ENCODE data around the gene AHCTF1.
A peak's percentile ranks its signal among the peaks of the same experiment; 100 is the strongest.

AHCTF1 gene

DNA sequence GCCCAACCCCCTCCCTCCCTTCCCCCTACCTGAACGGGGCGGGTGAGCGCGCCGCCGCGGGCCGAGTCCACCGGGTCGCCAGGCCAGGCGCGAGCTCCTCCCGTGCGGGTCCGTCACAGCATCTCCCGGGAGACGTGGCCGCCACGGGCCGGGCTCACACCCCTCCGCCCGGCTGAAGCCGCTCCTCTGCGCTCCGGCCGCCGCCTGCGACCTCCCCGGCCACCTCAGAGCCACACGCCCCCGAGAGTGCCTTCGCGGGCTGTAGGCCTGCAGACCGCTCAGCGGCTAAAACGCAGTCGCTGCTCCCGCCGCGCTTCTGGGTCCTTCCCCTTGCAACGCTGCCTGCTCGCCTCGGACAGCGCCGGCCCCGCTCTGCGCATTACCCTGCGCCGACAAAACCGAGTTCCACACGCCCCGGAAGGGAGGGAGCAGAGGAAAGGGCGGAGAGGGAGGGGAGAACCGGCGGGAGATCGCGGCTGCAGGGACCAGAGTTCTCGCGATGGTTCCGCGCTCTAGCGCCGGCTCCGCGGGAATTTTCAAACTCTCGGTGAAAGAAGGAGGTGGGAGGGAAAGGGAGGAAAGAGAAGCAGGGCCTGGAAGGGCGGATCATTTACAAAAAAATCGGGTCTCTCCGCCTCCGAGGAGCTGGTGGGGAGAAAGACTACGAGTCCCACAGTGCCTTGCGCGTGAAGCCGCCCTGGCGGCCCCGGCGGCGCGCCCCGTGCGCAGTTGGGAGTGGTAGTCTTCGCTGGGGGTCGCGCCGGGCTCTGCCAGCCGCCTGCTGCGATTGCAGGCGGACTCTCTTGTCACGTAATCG lies at the start of gene AHCTF1:
TSS of gene AHCTF1 (minus strand) at position 400 of the 817 bp plus-strand sequence. CDS start 13,578 bp downstream, outside the sequence.
- peak; percentile 95 for FAIRE-seq

DNA sequence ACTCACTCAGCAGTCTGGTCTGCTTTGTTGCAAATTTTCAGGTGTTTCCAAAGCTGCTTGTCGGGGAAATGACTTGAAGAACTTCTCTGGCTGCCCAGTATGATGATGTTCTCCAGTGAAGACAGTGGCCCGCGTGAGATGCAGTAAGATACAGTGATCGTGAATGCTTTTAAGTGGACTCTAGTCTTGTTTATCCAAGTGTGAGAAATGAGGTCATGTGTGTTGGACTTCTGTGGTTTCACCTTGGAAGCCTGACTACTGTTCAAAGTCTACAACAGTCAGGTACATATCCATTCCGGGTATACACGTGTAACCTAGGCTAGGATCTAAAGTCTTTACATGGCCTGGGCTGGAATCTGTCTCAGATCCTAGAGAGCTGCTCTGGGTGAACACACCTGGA lies 47.0 kb upstream of the AHCTF1 start:
- no peak for FAIRE-seq

GRCh38 chr1:246978281-246978680 lies 46.5 kb upstream of the AHCTF1 start:
- FAIRE-seq: no peak

DNA sequence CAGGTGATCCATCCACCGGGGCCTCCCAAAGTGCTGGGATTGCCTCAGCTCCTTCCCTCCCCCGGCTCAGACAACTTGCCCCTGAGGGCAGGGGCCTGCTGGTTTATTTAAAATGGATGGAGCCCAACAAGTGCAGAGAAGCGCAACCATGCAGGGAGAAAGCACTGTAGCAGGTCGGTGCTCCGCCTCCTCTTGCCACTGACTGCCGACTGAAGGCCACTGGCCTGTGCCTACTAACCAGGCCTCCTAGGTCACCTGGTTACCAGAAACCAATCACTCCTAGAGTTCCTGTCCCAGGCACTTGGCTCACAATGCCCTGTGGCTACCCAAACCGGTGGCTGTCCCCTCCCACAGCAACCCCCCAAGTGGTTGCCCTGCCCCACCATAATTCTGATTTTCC lies 40.2 kb upstream of the AHCTF1 start:
- no peak for FAIRE-seq

GRCh38 chr1:246971090-246971721 lies 39.5 kb upstream of the AHCTF1 start:
- no peak for FAIRE-seq

DNA sequence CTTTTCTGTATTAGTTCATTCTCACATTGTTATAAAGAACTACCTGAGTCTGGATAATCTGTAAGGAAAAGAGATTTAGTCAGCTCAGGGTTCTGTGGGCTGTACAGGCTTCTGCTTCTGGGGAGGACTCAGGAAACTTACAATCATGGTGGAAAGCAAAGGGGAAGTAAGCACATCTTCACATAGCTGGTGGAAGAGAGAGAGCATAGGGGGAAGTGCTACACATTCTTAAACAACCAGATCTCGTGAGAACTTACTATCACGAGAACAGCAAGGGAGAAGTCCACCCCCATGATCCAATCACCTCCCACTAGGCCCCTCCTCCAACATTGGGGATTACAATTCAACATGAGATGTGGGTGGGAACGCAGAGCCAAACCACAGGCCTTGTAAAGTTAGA lies 37.9 kb upstream of the AHCTF1 start:
- no peak for FAIRE-seq

DNA sequence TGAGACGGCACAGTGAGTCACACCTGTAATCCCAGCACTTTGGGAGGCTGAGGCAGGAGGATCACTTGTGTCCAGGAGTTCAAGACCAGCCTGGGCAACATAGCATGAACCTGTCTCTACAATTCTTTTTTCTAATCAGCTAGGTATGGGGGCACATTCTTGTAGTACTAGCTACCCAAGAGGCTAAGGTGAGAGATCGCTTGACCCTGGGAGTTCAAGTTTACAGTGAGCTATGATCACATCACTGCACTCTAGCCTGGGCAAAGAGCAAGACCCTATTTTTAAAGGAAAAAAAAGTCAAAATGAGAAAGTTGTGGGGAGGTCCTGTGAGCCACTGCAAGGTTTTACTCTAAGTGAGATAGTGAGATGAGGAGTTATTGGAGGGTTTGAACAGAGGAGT lies 34.8 kb upstream of the AHCTF1 start:
- no peak for FAIRE-seq

DNA sequence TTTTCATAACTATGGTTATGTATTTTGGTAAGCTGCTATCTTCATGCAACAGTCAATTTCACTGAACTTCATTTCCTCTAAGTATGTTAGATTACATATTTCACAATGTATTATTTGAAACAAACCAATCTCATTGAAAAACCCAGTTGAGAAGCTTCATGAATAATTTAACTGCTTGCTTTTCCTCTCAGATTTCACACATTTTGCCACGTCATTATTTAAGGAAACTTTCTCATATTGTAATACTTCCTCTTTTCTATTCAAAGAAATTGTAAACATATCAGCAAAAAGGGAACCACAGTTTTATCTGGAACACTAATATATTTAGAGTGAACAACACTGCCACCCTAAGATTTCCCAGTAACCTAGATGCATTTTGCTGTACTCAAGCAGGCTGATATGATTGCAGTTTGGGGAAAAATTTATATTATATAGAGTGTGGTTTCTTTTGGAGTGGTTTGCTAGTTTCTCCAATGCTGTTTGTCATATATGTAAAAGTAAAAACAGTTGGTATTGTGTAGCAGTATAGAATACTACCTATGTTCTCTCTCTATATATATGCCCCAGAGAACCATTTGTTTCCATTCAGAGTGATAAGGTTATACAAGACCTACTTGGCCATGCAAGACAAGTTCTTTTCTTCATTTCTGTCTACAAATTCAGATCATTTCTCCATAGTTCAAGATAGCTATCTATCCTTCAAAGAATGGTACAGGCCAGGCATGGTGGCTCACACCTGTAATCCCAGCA lies 28.4 kb upstream of the AHCTF1 start:
- no peak for FAIRE-seq

GRCh38 chr1:246954126-246954525 lies 22.4 kb upstream of the AHCTF1 start:
- no peak for FAIRE-seq

- no peak for FAIRE-seq
These were observed 19.7 kb upstream of the AHCTF1 start for GRCh38 chr1:246951413-246951812.

- FAIRE-seq: no peak
These were observed 18.2 kb upstream of the AHCTF1 start for GRCh38 chr1:246949956-246950355.

GRCh38 chr1:246947255-246947654 lies 15.5 kb upstream of the AHCTF1 start:
- no peak for FAIRE-seq

DNA sequence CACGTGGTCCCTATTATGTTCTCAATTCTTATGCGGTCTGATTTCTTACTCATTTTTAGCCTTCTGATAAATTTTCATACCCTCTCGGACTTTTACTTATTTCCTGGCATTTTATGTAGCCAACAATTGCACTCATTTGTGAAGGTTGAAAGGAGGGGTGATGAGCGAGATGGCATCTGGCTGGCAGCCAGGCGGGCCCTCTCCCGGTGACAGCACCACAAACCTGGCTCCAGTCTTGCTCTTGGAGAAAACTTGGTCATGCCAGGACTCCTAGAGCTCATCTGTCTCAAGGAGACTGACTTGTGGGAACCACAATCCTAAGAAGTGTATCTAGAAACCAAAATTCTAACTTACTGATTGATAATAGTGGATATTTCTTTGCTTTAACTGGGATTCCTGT lies 14.6 kb upstream of the AHCTF1 start:
- no peak for FAIRE-seq

- FAIRE-seq: no peak
These were observed 3.0 kb upstream of the AHCTF1 start for GRCh38 chr1:246934765-246935164.

DNA sequence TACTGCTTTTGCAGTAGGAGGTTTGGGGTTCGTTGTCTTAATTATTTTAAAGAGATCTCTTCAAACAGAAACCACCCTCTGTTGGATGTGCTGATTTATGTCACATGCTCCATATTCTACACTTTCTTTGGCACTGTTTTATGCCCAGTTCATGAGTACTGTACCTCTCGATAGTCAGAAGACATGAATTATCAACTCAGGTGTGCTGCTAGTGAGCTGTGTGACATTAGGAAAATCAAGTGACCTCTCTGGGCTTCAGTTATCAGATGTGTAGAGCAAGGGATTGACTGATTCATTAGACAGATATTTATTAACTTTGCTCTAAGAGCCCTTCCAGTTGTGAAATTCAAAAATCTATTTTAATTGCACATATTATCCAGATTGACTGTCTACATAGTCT lies 2.1 kb upstream of the AHCTF1 start:
- no peak for FAIRE-seq

DNA sequence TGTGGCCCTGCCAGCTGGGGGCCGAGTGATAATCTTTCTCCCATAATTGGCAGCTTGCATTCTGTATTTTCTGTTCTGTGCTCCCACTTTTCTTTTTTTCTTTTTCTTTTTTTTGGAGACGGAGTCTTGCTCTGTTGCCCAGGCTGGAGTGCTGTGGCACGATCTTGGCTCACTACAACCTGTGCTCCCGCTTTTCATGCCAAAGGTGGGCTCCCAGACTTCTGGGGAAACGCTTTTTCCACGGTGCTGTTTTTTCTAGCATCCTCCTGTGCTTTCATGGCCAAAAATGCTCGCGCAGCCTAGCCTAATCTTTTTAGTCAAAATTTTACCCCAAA lies 585 bp upstream of the AHCTF1 start:
- no peak for FAIRE-seq

DNA sequence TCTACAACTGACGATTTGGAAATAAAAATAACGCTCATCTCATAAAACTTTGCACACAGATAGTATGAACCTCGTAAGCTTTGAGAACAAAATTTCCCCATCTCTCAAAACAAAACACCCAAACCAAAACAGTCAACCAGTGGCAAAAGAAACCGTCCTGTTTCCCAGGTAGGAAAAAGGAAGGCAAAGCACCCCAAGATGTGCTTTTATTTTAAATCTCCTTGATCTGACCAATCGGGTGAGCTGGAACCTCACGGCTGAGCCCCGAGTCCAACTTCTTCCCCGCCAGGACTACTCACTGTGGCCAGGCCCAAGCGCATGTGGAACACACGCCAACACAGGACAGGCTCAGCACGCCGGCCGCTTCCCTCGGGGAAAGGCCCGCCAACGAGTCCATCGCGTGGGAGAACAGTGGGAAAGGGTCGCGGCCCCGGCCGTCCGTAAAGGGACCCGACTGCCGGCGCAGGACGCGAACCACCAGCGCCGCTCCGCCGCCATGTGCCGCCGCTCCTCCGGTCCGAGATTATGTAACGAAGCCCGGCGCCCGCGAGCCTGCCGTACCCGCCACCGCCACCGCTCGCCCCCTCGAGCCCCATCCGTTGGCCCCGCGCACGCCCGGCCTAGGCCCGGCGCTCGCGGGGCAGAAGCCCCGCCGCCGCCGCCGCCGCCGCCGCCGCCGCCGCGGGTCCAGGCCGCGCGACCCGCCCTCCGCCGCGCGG lies 759 bp downstream of the AHCTF1 start:
- FAIRE-seq: no peak

DNA sequence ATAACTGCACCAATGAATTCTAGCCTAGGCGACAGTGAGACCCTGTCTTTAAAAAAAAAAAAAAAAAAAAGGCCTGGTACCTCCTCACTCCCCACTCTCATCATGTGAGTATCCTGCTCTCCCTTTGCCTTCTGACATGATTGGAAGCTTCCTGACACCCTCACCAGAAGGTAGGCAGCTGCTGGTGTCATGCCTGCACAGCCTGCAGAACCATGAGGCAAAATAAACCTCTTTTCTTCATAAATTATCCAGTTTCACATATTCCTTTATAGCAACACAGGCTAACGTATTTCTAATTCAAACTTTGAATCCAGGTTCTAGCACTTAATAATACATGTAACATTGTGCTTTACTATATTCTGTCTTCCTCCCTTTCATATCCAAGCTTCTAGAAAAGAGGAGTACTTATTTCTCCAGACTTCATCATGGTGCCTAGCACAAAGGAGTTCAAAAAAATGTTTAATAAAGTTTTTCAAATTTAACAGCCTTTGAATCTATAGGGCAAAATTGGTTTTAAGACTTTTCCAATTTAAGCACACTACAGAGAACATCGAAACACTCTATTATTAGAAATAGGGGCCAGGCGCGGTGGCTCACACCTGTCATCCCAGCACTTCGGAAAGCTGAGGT lies 5.6 kb downstream of the AHCTF1 start:
- FAIRE-seq: no peak

- FAIRE-seq: no peak
These were observed 7.8 kb downstream of the AHCTF1 start for GRCh38 chr1:246923900-246924299.

DNA sequence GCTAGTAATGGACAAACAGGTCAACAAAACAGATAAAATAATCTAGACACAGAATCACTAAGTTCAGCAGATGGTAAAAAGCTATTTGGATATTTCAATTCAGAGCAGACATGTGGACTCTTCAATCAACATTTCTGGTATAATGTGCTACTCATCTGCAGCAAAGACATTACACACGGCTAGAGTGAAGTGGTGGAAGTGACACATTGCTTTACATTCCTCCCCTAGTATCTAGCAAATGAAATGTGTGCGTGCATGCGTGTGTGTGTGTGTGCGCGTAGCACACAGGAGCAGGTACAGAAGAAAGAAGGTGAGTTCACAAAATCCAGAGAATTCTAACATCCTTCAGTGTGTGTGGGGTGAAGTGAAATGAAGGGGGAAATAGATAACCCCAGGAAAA lies 8.3 kb downstream of the AHCTF1 start:
- no peak for FAIRE-seq

DNA sequence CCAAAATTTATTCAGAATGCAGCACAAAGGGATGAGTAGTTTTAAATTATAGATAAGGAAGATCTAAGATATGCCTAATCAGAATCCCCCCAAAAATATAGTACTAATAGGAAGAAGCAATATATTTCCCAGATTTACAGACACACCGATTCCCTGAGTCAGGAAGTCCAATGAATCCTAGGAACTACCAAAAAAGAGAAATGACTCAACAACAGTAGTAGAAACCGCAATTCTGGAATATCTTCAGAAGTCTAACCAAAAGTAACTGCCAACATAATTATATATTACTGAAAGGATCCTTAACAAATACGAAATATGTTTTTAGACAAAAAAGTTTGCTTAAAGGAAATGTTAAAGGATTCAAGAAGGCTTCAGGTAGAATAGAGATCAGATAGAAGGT lies 10.3 kb downstream of the AHCTF1 start:
- FAIRE-seq: no peak

- no peak for FAIRE-seq
These were observed 11.8 kb downstream of the AHCTF1 start for GRCh38 chr1:246919902-246920301.
